Hematopoietic multipotent progenitor cell treated with erythropoietin and hydrocortisone succinate and interleukin-3 and kit ligand, for 8 days (in vitro differentiated cells): ENCODE measurements around the gene IMMT.

ENCODE experiments used
- DNase-seq: peaks from one replicate; pipeline ENCODE4 v3.0.0-alpha.2; 2015

IMMT gene

DNA sequence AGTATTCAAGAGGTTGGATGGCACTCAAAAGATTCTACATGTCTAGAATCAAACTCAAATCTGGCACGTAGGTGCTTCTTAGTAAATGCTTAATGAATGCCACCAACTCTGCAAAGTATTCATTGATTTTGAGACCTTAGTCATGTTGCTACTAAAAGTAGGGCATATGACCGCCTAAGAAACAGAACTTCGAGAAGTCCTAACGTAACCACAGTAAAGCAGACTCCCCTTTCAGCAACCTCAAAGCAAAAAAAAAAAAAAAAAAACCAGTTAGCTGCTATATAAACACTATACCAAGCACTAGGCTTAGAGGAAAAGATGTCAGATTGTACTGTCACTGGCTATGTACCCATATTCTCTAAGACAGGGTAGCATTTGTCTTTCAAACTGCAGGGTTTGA is 55.3 kb downstream of the IMMT start:
- DNase-seq, result no peak

DNA sequence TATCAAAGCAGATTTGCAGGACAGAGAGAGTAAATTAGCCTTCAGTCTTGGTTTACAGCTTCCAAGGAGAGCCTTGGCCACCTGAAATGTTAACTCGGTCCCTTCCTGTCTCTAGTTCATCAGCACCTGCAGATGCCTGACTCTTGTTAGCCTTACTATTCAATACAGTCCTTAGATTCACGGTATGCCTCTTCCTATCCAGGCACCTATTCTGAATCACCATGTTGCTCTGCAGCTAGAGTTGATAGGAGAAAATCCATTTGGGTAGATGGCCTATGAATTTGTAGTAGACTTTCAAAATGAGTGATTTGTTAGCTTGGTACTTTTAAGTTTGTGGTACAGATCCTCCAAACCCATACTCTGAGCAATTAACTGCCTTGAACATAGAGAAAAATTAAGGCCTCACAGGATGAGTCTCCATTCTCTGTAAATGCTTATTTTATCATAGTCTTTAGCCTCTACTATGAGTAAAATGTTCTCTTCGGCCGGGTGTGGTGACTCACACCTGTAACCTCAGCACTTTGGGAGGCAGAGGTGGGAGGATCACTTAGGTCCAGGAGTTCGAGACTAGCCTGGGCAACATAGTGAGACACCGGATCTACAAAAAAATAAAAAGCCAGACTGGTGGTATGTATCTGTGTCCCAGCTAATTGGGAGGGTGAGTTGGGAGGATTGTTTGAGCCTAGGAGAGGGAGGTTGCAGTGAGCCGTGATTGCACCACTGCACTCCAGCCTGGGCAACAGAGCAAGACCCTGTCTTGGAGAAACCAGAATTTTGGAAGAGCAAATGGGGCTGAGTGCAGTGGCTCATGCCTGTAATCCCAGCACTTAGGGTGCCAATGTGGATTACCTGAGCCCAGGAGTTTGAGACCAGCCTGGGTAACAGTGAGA is 56.3 kb downstream of the IMMT start:
- DNase-seq, result no peak

DNA sequence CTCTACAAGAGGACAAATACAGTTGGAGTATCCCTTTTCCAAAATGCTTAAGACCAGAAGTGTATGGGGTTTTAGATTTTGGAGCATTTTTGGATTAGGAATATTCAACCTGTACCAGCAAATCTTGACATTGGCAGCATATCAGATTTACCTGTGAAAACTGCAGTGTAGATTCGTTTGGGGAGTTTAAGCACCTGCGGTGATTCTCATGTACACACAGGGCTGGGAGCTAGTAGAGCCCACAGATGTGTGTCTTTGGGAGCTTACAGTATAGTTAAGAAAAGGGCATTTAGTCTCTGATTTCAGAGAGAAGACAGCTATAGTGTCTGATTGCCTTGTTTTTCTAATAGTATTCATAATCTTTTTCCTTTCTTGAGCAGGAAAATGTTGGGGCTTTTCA is 59.1 kb downstream of the IMMT start:
- DNase-seq, result no peak

DNA sequence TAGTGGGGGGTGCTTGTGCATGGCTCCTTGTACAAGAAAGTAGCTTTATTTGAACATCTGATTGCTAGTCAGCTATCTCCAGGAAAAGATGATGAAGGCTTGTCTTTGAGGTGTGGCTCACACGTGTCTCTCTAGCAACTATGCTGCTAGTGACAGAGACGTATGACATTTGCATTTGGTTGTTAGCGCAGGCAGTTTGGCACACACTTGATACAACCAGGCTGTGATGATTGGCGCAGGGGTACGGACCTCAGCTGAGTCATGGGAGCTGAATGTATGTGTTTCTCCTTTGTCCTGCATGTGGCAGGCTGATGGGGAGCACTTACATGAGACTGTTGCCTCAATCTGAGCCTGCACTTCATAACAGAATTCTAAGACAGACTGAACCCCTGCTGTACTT is 59.6 kb downstream of the IMMT start:
- DNase-seq, result no peak

DNA sequence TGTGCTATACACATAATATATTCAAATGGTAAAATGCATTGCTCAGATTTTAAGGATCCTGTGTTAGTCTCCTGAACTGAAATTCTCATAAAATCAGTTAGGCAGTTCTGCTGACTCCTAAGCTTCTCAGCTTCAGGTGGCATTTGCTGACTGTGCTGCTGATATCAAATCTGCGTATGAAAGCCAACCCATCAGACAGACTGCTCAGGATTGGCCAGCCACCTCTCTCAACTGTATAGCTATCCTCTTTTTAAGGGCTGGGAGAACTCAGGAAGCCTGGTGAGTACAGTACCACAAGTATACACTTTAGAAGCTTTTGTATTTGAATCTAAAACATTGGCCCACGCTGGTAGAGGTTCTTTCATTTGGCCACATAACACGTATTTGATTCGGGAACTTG is 60.6 kb downstream of the IMMT start:
- no peak for DNase-seq

DNA sequence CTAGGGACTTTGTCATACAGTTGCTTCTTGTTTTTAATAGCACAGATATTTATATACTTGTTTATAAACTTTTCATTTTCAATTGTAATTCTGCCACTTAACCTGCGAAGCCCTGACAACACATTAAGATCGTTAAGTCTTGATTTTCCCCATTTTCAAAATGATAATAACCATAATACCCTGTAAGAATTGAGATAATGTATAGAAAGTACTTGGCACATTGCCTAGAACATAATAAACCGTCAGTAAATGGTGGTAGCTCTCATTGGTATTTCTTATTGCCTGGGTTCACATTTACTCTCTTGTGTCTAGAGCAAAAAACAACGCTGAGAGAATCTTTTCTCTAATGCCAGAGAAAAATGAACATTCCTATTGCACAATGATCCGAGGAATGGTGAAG is 70.6 kb downstream of the IMMT start:
- peak; percentile 66 for DNase-seq

DNA sequence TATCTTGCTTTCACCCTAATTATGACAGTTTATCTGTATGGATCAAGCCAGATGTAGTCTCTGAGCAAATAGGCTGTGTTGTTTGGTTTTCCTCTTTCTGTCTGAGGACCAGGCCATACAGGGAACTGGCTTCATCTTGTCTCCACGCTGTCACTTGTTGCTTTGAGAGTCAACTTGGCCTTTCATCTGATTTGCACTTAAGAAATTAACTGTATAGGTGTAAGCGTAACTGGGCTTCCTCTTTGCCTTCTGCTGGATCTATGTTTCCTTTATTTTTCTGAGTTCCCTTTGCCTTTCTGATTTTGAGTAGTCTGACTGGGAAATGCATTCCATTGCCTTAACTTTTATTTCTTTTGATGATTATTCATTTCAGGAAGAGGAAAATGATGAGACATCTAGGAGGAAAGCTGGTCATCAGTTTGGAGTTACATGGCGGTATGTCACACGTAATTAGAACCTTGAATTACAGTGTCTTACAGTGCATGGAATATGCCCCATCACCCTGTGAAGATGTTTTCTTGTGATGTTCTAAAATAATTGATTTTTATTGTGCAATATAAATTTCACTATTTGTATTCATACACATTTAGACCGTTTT is 71.8 kb downstream of the IMMT start:
- no peak for DNase-seq

DNA sequence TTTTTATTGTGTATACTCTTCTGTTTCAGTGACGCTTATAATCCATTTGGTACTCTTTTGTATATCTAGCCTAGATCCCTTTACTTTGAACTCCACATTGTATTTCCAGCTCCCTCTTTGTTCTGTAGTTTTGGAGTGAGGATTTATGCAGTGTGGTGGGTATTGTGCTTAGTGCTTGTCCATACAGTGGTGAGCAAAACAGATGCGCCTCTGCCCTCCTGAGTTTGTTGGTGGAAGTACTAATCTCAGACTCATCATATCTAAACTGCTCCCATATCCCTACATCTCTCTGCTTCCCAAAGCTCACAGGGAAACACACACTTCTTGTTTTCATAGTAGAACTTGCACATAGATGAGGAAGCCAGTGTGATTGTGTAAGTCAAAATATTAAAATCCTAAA is 77.1 kb downstream of the IMMT start:
- no peak for DNase-seq

DNA sequence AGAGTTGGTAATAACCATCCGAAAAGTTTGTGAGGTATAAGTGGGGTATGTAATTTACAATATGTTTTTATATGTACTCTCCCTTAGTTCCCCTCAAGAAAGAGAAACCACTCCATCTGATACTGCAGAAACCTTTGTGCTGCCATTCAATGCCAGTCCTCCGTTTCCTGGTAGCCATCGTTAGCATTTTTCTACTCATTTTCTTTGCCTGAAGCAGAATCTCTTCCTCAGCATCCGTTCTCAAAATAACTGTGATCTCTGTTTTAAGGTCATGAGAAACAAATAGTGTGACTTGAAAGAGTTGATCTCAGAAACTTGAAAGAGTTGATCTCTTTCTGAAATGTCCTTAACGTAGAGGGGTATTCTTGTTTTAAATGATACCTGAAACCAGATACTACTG is 88.2 kb downstream of the IMMT start:
- peak; percentile 18 for DNase-seq

DNA sequence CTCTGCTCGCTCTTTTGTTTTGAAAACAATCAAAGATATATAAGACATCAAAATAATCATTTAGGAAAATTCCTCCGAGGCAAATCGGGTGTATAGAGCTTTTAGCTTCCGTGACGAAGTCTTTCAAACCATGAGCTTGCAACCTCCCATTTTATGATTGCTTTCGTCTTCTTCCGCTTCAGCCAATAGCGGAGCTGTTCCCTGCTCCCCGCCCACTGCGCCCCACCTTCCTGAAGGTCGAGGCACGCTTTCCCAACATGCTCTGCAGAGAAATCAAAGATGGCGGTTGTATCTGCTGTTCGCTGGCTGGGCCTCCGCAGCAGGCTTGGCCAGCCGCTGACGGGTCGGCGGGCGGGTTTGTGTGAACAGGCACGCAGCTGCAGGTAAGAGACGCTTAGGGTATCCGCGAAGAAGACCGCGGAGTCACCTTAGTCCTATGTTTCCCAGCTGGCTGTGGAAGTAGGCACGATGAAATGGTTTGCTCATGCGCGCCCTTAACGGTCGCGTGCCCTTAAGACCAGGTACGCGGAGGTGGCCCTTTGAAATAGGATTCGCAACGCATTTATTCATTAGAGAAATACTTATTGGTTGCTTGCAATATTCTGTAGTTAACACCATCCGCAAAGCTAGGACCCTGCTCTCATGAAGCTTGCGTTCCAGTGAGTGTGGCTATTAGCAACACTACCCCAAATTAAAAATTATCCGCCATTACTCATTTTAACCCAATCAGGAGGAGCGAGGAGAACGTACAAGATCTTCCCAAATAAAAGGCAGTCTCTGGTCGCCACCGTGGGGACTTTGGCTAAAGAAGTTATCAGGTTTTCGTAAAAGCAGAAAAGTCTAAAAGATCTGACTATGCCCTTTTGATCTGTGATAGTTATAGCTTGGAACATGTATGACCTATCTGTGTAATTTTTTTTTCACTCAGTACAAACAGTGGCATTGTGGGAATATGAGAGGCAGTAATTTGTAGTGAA is 89.0 kb downstream of the IMMT start, which contains the start of gene PTCD3:
Gene PTCD3, plus strand, starts transcription at position 267 of the 977 bp plus-strand sequence. Its CDS starts 13 bp downstream, at position 280.
- DNase-seq, result peak; percentile 97

DNA sequence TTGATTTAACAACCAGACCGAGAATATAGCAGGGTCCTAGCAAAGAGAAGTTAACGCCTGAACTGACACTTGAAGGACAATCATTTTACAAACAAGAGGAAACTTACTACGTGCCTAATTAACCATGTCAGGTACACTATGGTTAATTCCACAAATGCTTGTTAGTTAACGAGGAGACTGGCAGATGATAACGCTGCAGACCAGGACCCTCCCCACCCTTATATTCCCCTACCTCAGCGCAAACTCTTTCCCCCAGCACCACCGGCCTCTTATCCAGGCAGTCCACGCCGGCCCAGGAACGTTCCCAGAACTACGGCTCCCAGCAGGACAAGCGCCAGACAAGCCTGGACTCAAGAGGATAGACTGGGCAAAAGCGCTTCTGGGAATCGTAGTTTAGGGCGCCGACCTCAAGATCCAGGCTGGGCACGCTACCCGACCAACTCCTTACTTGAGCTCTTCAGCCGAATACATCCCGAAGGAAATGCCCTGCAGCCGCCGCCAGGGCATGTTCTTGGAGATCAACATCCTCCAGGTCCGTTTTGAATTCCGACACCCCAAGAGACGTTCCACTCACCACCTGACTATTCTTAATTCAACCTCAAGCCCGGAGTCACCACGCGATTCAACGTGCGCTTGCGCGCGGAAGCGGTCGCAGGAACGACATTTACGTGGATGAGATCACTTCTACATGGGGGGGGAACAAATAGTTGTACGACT is 89.9 kb downstream of the IMMT start, which contains the start of gene POLR1A:
Gene POLR1A, minus strand, starts transcription at position 635 of the 717 bp plus-strand sequence. Its CDS starts 110 bp downstream, at position 525.
- peak; percentile 95 for DNase-seq

DNA sequence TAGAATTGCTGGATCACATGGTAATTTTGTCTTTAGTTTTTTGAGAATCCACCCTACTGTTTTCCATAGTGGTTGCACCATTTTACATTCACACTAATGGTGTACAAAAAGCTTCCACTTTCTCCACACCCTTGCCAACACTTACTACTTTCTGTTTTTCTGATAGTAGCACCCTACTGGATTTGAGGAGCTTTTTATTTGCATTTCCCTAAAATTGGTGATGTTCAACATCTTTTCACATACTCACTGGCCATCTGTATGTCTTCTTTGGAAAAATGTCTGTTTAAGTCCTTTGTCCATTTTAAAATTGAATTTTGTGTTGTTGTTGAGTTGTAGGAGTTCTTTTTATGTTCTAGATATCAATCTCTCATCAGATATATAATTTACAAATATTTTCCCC is 93.1 kb downstream of the IMMT start:
- no peak for DNase-seq

DNA sequence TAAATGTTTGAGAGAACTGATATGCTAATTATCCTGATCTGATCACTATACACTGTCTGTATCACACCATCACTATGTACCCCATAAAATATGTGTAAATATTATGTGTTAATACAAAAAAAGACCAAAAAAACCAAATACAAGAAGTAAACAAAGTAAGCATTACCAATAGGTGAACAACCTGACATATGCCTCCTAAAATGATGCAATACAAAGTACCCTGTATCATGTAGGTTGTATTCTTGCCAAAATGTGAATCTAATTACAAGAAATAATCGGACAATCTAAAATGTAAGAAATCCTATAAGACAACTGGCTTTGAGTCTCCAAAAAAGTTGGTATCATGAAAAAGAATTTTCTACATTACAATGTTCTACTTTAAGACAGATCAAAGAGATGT is 97.3 kb downstream of the IMMT start:
- no peak for DNase-seq

DNA sequence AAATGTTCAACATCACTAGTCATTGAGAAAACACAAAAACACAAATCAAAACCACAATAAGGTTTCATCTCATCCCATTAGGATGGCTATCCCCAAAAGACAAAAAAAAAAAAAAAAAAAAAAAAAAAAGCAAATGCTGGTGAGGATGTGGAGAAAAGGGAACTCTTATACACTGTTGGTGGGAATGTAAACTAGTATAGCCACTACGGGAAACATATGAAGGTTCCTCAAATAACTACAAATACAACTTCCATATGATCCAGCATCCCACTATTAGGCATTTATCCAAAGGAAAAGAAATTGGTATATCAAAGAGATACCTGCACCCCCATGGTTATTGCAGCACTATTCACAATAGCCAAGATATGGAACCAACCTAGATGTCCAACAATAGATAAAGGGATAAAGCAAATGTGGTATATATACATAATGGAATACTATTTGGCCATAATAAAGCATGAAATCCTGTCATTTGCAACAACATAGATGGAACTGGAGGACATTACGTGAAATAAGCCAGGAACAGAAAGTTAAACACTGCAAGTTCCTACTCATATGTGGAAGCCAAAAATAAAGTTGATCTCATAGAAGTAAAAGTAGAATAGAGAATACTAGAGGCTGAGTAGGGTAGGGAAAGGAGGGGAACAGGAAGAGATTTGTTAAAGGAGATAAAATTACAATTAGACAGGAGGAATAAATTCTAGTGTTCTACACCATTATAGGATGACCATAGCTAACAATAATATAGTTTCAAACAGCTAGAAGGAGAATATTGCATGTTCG is 98.0 kb downstream of the IMMT start:
- DNase-seq, result no peak

DNA sequence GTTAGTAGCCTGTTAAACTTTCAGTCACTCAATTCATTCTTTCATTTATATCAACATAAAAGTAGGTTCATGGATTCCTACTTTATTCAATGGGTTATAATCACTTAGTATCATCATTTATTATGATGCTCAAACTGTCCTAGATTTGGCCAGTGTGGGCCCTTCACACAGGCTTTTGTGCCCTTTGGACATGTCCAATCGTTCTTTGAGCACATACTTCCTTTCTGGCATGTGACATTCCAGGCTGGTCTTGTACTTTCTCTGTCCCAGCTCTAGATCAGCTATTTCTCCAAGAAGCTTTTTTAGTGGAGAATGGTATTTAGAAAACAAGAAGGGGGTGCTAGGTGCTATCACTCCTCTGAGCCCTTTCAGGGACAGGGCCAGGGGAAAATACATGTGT is 101.0 kb downstream of the IMMT start:
- no peak for DNase-seq
